OCI-M2 (cell line): ENCODE results near the gene TPRG1.

ENCODE experiments used
- DNase-seq: peaks from one replicate; lab custom pipeline; 2025; ENCODE audit not compliant: unreplicated experiment; lab: John Stamatoyannopoulos, UW

TPRG1 gene

DNA sequence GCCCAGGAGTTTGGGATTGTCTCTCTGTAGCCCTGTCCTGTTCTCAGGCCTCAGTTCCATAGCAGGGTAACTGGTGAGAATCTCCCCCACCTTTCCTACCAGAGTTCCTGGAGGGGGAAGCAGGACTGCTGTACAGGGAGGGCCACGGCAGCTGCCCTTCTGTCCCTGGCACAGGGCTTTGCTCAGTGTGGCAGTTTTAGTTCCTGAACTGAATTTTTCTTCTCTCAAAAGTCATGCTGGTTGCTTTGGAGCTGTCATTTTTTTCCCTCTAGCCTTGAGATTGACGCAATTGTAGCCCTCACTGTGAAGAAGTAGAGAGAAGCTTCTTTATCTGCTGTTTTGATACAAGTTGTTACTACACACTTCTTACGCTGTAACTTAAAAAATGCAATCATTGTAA, 55.5 kb downstream of the TPRG1 start:
- DNase-seq, result no peak

GRCh38 chr3:189229196-189229828, 57.5 kb downstream of the TPRG1 start:
- no peak for DNase-seq

GRCh38 chr3:189232790-189233189, 61.0 kb downstream of the TPRG1 start:
- DNase-seq, result no peak

- no peak for DNase-seq
These were observed 61.6 kb downstream of the TPRG1 start for GRCh38 chr3:189233225-189233858.

GRCh38 chr3:189235214-189235613, 63.4 kb downstream of the TPRG1 start:
- DNase-seq, result no peak

DNA sequence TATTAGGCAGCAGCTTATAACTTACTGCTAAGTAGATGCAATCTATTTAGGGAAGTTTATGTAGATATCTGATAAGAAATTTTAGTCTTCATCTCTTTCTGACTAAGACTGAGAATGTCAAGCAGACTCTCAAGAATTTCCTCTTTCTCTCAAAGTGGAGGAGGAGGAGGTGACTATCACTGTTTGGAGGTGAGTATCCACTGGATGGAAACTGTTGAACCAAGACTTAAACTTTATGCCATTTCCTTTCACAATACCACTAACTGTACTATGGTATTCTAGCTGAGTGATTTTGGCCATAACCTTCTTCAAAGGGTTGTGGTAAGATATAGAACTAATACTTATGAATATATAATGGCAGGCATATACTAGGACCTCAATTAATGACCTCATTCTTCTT, 64.6 kb downstream of the TPRG1 start:
- no peak for DNase-seq

DNA sequence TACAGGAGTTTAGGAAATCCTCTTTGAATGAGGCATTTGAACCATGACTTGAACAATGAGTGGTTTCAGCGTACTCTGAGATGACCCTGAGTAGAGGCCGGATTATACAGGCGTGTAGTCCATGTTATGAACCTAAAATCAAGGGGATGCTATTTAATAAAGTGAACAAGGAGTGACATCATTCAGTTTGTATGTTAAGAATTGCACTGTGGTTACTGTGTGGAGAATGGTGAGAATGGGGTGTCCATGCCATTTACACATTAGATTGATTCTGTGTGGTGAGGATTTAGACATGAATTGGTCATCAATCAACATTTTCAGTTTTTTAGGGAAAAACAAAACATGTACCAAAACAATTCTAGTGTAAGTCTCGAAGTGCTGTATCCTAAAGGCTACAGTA, 65.8 kb downstream of the TPRG1 start:
- DNase-seq, result no peak

- no peak for DNase-seq
These were observed 66.3 kb downstream of the TPRG1 start for GRCh38 chr3:189238071-189238470.

DNA sequence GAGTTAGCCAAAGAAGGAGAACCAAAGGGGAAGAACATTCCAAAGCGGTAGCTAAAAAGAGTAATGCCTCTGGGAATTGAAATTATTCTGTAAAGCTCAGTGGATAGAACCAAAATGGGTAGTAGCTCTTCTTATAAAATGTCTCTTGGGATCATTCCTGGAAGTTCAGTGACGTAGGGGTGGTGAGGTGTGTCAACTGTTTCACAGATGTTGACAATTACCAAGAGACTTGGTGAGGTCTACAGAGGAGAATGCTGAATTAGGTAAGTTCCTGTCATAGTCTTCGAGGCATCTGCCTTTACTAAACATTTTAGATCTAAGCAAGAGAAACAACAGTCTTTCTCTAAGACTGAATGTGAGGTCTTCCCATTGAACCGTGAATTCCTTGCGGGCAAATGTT, 67.8 kb downstream of the TPRG1 start:
- no peak for DNase-seq

GRCh38 chr3:189249987-189250386, 78.2 kb downstream of the TPRG1 start:
- DNase-seq, result no peak

DNA sequence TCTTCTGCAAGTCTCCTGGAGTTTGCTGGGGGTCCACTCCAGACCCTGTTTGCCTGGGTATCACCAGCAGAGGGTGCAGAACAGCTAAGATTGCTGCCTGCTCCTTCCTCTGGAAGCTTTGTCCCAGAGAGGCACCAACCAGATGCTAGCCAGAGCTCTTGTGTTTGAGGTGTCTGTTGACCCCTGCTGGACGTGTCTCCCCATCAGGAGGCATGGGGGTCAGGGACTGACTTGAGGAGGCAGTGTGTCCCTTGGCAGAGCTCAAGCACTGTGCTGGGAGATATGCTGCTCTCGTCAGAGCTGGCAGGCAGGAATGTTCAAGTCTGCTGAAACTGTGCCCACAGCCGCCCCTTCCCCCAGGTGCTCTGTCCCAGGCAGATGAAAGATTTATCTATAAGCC, 86.5 kb downstream of the TPRG1 start:
- no peak for DNase-seq

- DNase-seq, result no peak
These were observed 89.1 kb downstream of the TPRG1 start for GRCh38 chr3:189260556-189261493.

DNA sequence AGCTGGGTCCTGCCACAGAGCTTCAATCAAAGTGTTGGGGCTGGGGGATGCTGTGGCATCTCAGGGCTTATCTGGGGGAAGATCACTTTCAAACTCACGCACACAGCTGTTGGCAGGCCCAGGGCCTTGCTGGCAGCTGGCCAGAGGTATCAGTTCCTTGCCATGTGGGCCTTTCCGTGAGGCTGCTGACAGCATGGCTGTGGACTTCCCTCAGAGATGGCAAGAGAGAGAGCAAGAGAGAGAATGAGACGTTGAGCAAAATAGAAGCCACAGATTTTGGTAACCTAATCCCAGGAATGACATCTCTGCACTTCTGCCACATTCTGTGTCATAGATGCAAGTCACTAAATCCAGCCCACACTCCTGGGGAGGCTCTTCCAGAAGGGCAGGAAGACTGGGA, 91.0 kb downstream of the TPRG1 start:
- DNase-seq, result no peak

GRCh38 chr3:189267981-189268613, 96.3 kb downstream of the TPRG1 start:
- DNase-seq, result no peak

GRCh38 chr3:189269365-189269764, 97.6 kb downstream of the TPRG1 start:
- no peak for DNase-seq

DNA sequence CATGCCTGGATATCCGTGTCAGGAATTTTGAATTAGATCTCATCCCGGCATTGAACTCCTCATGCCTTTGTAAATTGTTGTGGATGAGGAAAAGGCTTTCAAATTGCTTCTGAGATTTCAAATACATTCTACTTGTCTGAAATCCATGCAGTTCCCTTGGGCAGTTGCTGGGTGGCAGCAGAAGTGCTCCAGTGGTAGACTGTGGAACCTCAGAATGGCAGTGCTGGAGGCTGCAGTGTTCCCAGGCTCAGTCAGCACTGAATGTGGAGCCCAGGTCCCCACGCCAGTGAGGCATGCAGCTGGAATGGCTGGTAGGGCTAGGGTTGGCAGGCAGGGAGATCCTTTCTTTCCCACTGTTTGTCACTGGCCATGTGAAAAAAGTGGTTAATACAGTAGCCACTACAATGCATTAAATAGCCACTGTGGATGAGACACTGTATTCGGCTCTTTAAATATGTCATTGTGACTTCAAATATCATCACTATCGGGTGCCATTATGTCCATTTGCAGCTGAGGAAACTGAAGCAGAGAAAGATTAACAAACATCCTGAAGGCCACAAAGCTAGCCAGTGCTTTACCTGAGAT, 98.6 kb downstream of the TPRG1 start:
- DNase-seq, result no peak

- no peak for DNase-seq
These were observed 100.8 kb downstream of the TPRG1 start for GRCh38 chr3:189272500-189273119.

GRCh38 chr3:189273736-189274135, 102.0 kb downstream of the TPRG1 start:
- DNase-seq, result no peak

GRCh38 chr3:189275182-189275581, 103.4 kb downstream of the TPRG1 start:
- no peak for DNase-seq

DNA sequence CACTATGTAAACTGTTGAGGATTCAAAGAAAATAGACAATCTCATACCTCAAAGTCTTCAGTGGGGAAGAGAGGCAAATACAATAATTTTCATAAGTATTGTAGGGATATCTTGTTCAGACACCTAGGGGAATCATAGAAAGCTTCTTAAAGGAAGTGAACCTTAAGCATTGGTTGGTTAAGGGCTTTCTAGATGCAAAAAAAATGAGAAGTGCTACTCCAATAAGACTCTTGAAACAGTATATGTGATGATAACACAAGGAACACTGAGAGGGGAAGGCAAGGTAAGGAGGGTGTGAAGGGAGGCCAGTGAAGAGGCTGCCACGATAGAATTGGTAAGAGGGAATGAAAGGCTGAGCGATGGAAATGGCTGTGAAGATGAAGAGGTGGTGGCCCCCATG, 104.1 kb downstream of the TPRG1 start:
- DNase-seq, result no peak
